SHP77 treated with DMSO at 0.1 percent for 48 hours (cell line): Measurements from ENCODE around the gene ST6GALNAC4.
A peak's percentile ranks its signal among the peaks of the same experiment; 100 is the strongest.

Experiments used
- DNase-seq: peaks from one replicate; lab custom pipeline; 2025; lab: John Stamatoyannopoulos, UW

Gene ST6GALNAC4, protein sequence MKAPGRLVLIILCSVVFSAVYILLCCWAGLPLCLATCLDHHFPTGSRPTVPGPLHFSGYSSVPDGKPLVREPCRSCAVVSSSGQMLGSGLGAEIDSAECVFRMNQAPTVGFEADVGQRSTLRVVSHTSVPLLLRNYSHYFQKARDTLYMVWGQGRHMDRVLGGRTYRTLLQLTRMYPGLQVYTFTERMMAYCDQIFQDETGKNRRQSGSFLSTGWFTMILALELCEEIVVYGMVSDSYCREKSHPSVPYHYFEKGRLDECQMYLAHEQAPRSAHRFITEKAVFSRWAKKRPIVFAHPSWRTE

DNA sequence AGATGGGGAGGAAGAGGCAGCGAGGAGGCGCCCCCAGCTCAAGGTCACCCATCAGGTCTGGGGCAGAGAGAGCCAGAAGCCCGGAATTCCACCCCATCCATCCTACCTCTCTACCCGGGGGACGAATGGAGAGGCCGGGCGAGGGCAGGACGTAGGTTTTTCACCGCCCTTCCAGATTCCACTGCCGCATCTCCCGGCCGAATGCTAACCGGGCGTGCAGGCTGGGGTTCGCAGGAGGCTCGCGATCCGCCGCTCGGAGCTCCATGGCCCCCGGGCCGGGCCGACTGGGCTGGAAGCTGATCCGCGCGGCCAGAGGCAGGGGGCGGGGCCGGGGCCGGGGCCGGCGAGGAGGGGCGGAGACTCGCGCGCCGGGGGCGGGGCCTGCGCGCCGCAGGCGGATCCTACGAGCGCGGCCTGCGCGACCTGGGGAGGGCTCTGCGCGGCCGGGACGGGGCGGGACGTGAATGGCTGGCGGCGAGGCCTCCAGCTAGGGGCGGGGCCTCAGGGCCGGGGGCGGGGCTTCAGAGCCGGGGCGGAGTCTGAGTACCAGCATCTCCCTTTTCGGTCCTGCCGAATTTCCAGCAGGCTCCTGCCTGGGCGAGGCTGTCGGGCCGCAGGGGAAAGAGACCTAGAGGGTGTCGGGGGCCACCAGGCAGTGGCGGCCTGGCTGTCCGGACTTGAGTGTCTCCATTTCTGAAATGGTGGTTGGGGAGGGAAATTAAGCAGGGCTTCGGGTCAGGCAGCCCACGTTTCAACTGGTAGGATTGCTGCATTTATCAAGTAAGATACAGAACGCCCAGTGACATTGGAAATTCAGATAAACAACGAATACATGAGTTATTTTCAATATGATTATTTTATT, at the start of gene ST6GALNAC4:
Gene ST6GALNAC4 (minus strand): TSS at position 322 of the 862 bp plus-strand sequence. CDS start 622 bp downstream, outside the sequence.
- peak; percentile 60 for DNase-seq

DNA sequence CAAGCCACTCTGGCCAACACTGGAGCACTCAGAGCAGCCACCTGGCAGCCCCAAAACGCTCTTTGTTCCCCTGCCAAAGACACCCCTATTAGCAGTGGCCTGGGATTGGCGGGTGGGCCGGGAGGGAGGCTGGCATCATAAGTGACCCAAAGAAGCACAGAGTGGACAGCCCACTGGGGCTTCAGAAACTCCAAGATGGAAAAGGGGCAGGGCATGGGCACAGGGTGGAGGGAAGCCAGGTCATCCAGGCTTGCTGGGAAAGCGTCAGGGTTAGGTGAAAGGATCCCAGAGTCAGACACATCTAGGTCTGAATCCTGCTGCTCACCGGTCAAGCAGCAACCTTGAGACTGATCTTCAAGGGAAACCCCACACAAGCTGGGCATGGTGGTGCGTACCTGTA, 49.1 kb upstream of the ST6GALNAC4 start:
- DNase-seq, result no peak

GRCh38 chr9:127963359-127964064, 46.7 kb upstream of the ST6GALNAC4 start:
- DNase-seq, result no peak

DNA sequence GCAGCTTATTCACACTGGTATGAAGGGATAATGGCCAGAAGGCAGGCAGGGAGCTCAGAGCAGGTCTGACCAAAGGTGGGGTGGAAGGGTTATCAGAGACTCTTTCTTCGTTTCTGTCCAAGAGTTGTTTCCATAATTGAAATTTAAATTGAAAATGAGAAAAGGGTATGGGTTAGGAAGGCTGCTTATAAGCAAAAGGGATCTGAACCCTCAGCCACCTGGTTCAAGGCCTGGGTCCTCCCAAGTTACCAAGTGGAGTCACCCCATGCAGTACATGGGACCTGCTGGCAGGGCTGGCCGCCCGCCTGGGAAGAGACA, 46.2 kb upstream of the ST6GALNAC4 start:
- DNase-seq, result no peak

DNA sequence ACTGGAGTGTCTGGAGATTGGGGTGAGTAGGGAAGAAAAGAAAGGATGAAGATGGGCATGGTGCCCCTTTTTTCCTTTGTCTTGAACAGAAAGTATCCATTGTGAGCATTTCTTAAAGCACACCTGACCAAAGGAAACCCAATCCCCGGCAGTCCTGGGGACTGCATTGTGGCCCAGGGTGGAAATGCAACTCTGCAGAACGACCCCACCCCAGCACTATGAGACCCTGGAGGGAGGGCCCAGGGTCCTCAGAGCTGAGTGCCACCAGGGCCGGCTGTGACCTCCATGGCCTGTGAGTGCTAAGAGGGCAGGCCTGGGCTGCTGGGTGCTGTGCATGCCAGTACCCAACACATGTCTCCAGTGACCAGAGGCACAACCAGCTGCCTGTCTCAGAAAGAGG, 45.4 kb upstream of the ST6GALNAC4 start:
- DNase-seq, result no peak

DNA sequence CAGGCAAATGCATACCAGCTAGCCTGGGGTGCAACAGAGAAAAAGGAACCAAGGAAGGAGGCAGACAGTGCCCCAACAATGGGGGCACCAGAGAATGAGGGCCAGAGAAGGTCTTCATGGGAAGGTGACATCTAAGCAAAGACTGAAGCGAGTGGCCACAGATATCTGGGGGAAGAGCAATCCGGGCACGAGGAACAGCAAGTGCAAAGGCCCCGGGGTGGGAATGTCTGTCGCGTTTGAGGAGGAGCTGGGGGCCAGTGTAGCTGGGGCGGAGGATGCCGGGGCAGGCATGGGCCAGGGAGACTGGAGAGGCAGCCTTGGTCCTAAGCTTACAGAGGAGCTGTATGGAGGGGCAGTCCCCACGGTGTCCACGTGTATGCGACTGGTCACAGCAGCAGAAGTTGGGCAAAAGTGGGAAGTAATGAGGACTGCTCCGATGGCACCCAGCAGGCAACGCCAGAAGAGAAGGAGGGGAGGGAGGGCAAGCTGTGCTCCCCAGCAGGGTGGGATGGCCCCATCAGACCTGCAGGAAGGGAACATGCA, 44.8 kb upstream of the ST6GALNAC4 start:
- DNase-seq, result no peak

GRCh38 chr9:127961155-127961490, 44.3 kb upstream of the ST6GALNAC4 start:
- DNase-seq, result no peak

- DNase-seq, result no peak
Observed at GRCh38 chr9:127960410-127961154, 43.7 kb upstream of the ST6GALNAC4 start.

DNA sequence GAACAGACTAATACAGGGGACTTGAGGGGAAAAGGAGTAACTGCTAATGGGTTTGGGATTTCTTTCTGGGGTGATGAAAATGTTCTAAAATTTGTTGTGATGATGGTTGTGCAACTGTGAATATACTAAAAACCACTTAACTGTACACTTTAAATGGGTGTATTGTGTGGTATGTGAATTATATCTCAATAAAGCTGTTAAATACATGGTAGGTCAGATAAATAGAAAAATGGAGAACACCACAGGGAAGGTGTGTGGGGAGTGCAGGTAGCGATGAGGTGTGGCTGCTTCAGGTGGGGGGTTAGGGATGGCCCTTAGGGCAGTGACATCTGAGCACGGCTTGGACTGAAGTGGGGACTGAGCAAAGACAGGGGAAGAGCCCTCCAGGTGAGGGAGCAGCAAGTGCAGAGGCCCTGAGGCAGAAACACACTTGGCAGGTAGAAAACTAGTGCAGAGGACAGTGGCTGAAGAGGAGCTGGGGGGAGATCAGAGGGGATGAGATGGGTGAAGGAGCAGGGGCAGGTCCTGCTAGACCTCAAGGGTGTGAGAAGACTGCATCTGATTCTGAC, 43.1 kb upstream of the ST6GALNAC4 start:
- DNase-seq, result no peak

DNA sequence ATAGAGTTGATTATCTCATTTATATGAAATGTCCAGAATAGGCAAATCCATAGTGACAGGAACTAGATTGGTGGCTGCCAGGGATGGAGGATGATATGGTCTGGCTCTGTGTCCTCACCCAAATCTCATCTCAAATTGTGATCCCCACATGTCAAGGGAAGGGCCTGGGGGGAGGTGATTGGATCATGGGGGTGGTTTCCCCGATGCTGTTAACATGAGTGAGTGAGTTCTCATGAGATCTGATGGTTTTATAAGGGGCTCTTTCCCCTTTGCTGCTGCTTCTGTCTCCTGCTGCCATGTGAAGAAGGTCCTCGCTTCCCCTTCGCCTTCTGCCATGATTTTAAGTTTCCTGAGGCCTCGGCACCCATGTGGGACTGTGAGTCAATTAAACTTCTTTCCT, 42.6 kb upstream of the ST6GALNAC4 start:
- no peak for DNase-seq

DNA sequence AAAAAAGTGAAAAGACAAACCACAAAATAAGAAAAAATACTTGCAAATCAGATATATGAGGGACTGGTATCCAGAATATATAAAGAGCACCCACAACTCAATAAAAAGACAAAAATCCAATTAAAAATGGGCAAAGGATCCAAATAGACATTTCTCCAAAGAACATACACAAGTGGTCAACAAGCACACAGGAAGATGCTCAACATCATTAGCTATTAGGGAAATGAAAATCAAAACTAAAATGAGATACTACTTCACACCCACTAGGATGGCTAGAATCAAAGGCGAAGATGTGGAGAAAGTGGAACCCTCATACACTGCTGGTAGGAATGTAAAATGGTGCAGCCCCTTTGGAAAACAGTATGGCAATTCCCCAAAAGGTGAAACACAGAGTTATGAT, 41.9 kb upstream of the ST6GALNAC4 start:
- DNase-seq, result no peak

GRCh38 chr9:127955294-127956015, 38.6 kb upstream of the ST6GALNAC4 start:
- DNase-seq, result peak; percentile 98

GRCh38 chr9:127954831-127955293, 38.0 kb upstream of the ST6GALNAC4 start:
- no peak for DNase-seq

GRCh38 chr9:127953768-127954505, 37.1 kb upstream of the ST6GALNAC4 start:
- no peak for DNase-seq

DNA sequence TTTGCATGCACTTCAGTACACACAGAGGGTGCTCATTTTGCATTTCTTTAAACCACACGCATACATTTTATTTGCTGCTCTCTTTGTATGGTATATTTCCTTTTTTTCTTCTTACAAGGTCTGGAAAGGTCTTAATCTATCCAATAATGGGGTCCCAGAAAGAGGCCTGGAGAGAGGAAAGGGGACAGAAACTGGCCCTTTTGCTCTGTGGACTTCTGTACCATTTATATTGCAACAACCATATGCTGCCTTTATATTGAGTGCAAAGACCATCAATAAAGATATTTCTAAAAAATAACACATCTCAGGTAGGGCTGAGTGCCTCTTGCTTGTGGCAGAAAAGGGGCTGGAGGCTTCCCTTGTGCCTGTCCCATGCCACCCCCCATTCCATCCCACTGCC, 36.3 kb upstream of the ST6GALNAC4 start:
- DNase-seq, result no peak

- no peak for DNase-seq
Observed at GRCh38 chr9:127950513-127951289, 33.9 kb upstream of the ST6GALNAC4 start.

- DNase-seq, result no peak
Observed at GRCh38 chr9:127949827-127950512, 33.1 kb upstream of the ST6GALNAC4 start.

DNA sequence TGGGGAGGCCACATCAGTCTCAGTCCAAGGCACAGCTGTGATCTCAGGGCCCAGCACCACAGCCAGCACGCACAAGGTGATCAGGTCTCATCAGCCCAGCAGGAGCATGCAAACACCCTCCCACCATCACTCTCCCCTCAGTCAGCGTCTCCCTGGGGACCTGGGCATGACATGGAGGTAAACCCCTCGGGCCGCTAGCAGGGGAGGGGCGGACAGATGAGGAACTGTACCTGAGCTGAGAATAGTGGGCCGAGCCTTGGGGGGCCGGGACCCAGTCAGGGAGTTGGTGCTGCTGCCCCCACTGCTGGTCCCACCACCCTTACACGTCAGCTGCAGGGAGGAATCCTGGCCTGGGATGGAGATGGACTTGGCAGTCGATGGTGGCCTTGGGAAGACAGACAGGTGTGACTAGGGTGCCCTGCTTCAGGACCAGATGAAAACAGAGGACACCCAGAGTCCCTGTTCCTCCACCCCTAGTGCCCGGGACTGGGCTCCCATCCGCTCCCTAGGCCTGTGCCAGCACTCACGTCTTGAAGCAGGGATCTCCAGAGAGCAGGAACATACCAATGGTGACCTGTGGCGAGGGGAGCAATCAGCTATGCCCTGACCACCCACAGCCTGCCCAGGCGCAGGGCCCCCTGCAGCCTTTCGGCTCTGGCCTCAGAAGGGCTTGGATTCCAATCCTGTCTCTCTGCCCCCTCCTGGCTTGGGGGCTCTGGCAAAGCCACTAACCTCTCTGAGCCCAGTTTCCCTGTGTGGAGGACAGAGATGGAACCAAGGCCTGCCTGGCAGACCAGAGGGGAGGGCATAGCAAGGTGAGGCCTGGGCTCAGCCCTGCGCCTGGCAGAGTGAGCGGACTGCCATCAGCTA, 31.2 kb upstream of the ST6GALNAC4 start:
- DNase-seq, result no peak
